HUES64 (cell line): ENCODE results near the gene PKD1L1.

Source experiments
- H3K27ac ChIP-seq: 2 replicates; pipeline ENCODE4 v1.7.0; 2013; ENCODE audit warnings: low read depth, low read length, inconsistent platforms
- H3K27me3 ChIP-seq: 2 replicates; pipeline ENCODE4 v1.6.1; 2013; ENCODE audit warnings: mild to moderate bottlenecking, low read length; ENCODE audit not compliant: insufficient read depth
- H3K36me3 ChIP-seq: 2 replicates; pipeline ENCODE4 v1.6.1; 2013; ENCODE audit warnings: mild to moderate bottlenecking, low read length; ENCODE audit not compliant: insufficient read depth
- H3K4me1 ChIP-seq: 2 replicates; pipeline ENCODE4 v1.6.1; 2013; ENCODE audit warnings: mild to moderate bottlenecking, low read length, moderate library complexity; ENCODE audit not compliant: insufficient read depth
- H3K4me3 ChIP-seq: 2 replicates; pipeline ENCODE4 v1.5.1; 2013; ENCODE audit warnings: mild to moderate bottlenecking, low read length, moderate library complexity
- H3K9ac ChIP-seq: 2 replicates; pipeline ENCODE4 v1.6.1; 2013; ENCODE audit warnings: mild to moderate bottlenecking, low read depth, low read length
- H3K9me3 ChIP-seq: 2 replicates; pipeline ENCODE4 v1.6.1; 2013; ENCODE audit warnings: low read depth, low read length; ENCODE audit not compliant: insufficient read depth
- WGBS: fragments of 150-250, 120-280 bp; methylation state at CpG from one replicate; pipeline ENCODE4 v1.1.7; 2013; ENCODE audit warnings: missing lambda C conversion rate; 5-methylcytosine and 5-hydroxymethylcytosine counted together

The PKD1L1 gene

GRCh38 chr7:47738563-47739166 lies 209.6 kb downstream of the PKD1L1 start:
- Histone ChIP-seq H3K27ac (no peak overlapping the region), H3K27me3 (no peaks in the 10 kb centered on the region), H3K4me1 (peaks cover 11% of the 10 kb centered on the region), H3K4me3 (no peak overlapping the region), H3K36me3 (no peaks in the 10 kb centered on the region), H3K9me3 (no peaks in the 10 kb centered on the region), H3K9ac (no peak overlapping the region)
- WGBS, result 81% methylated on average over 6 of the region's 6 CpGs

DNA sequence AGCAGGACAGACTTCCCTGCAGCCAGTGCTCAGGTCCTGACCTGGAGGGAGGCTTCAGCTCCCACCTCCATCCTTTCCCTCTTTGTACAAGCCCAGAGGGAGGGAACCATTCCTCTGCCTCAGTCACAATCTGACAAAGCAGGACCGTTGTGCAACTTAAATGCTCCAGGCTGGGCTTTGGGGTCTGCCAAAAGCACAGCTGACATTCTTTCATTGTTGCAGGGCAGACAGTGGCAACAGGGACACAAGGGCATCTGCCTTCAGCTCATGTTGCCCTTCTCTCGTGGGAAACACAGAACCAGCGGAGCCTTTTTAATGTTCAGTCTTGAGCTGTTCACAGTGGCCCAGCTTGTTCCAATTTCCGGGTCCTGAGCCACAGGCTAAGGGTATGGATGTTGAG lies 210.7 kb downstream of the PKD1L1 start:
- WGBS, result 89% methylated on average over 4 of the region's 4 CpGs
- no peaks in the 10 kb centered on the region for H3K9me3 ChIP-seq
- H3K9ac ChIP-seq, result no peak overlapping the region
- no peaks in the 10 kb centered on the region for H3K27me3 ChIP-seq
- H3K4me3 ChIP-seq, result no peak overlapping the region
- H3K36me3 ChIP-seq, result no peaks in the 10 kb centered on the region
- H3K4me1 ChIP-seq, result peaks cover 11% of the 10 kb centered on the region
- H3K27ac ChIP-seq, result no peak overlapping the region

DNA sequence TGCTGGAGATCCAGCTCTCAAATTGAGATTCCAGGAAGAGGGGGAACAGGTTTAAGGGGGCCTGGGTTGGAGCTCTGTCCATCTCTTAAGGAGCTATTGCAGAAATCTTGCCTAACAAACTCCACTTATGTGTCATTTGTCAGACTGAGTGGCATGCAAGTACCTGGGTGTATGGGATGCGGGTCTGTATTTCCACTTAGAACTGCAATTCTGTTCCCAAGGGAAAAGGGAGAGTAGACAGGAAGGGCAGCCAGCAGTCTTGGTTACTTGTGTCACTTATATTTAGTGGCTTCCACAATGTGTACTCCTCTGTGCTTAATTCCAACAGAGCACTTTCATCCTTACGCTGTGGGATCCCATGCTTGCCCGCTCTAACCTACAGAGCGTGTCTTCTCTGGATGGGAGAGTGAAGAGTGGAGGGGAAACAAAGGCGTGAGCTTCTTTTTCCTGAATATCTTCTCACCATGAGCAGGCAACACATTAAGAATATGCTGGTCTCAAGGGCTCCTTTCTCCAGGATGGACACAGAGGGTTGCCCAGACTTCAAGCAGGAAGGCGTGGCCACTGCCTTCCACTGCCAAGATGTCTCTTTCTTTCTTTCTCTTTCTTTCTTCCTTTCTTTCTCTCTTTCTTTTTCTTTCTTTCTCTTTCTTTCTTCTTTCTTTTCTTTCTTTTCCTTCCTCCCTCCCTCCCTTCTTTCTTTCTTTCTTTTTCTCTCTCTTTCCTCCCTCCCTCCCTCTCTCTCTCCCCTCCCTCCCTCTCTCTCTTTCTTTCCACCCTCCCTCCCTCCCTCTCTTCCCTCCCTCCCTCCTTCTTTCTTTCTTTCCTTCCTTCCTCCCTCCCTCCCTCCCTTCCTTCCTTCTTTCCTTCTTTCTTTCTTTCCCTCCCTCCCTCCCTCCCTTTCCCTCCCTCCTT lies 212.6 kb downstream of the PKD1L1 start:
- H3K4me3 ChIP-seq, result no peak overlapping the region
- H3K36me3 ChIP-seq, result no peaks in the 10 kb centered on the region
- no peaks in the 10 kb centered on the region for H3K27me3 ChIP-seq
- no peak overlapping the region for H3K27ac ChIP-seq
- H3K9me3 ChIP-seq, result no peaks in the 10 kb centered on the region
- WGBS, result 95% methylated on average over 6 of the region's 6 CpGs
- no peak overlapping the region for H3K9ac ChIP-seq
- H3K4me1 ChIP-seq, result peaks cover 11% of the 10 kb centered on the region

GRCh38 chr7:47734949-47735291 lies 213.3 kb downstream of the PKD1L1 start:
- no peaks in the 10 kb centered on the region for H3K27me3 ChIP-seq
- peaks cover 11% of the 10 kb centered on the region for H3K4me1 ChIP-seq

GRCh38 chr7:47734287-47734948 lies 213.8 kb downstream of the PKD1L1 start:
- H3K27ac ChIP-seq, result no peak overlapping the region
- H3K9me3 ChIP-seq, result no peaks in the 10 kb centered on the region
- no peaks in the 10 kb centered on the region for H3K27me3 ChIP-seq
- H3K36me3 ChIP-seq, result no peaks in the 10 kb centered on the region
- H3K9ac ChIP-seq, result no peak overlapping the region
- peaks cover 6% of the 10 kb centered on the region for H3K4me1 ChIP-seq
- no peak overlapping the region for H3K4me3 ChIP-seq
- 91% methylated on average over 11 of the region's 11 CpGs for WGBS

More at GRCh38 chr7:47734949-47735291, 213.3 kb downstream of the PKD1L1 start:
- no peak overlapping the region for H3K9ac ChIP-seq
- H3K27ac ChIP-seq, result no peak overlapping the region
- no peak overlapping the region for H3K4me3 ChIP-seq
- H3K9me3 ChIP-seq, result no peaks in the 10 kb centered on the region
- WGBS, result 96% methylated on average over 4 of the region's 4 CpGs
- no peaks in the 10 kb centered on the region for H3K36me3 ChIP-seq

DNA sequence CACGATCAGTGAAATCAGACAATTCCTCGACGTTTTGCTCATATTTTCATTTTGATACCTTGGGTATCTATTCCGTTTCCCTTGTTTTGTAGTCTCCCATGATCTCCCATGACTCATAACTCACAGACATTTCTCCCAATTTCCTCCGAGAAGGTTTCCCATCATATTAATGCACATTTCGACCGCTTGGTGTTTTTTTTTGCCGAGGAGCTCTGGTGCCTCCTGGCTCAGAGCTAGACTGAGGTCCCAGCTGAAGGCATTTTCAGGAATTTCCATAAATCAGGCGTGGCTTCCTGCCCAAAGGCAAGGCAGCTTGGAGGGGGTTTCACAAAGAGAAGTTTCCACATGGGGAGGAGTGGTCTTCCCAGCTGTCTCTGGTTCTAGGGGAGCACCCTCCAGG lies 218.1 kb downstream of the PKD1L1 start:
- no peak overlapping the region for H3K9ac ChIP-seq
- peaks cover 5% of the 10 kb centered on the region for H3K4me1 ChIP-seq
- H3K27me3 ChIP-seq, result no peaks in the 10 kb centered on the region

DNA sequence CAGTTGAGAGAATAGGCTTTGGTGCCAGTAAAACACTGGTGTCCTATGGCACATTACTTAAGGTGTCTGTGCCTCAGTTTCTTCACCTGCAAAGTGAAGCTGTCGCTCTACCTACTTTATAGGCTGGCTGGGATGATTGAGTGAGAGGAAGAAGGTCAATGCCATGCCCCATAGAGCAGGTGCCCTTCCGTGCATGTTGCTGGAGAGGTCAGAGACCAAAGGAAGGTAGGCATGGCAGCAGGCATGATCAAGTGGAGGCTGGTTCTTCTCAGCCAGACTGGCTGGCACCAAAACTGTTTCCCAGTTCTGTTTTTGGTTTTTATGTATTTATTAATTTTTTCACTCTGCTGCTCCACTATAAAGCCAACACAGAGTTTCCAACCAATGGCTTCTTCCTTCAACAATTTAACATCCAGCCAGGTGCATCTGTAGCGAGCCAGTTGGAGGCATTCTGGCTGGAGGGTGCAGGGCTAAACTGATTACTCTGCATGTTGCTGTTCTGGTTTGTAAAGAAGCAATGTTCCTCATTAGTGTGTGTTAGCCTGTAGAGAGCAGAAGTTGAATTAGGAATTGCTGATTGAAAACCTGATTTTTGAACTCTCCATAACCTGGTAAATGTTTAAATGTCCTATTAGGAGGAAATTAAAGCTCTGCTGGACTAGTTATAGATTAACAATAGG lies 222.1 kb downstream of the PKD1L1 start:
- Histone ChIP-seq H3K27ac (no peak overlapping the region), H3K27me3 (no peaks in the 10 kb centered on the region), H3K9ac (no peak overlapping the region), H3K36me3 (no peaks in the 10 kb centered on the region), H3K4me3 (no peak overlapping the region), H3K4me1 (peaks cover 16% of the 10 kb centered on the region), H3K9me3 (no peaks in the 10 kb centered on the region)
- 93% methylated on average over 3 of the region's 3 CpGs for WGBS

More for the DNA sequence above, 218.1 kb downstream of the PKD1L1 start:
- Histone ChIP-seq H3K9me3 (no peaks in the 10 kb centered on the region), H3K36me3 (no peaks in the 10 kb centered on the region), H3K27ac (no peak overlapping the region), H3K4me3 (no peak overlapping the region)
- 94% methylated on average over 9 of the region's 9 CpGs for WGBS

GRCh38 chr7:47725031-47725780 lies 223.1 kb downstream of the PKD1L1 start:
- 79% methylated on average over 4 of the region's 4 CpGs for WGBS
- peak overlapping the region; percentile 2; the same call in 1 of the 2 replicates for H3K27ac ChIP-seq
- no peak overlapping the region for H3K4me3 ChIP-seq
- no peaks in the 10 kb centered on the region for H3K27me3 ChIP-seq
- no peaks in the 10 kb centered on the region for H3K36me3 ChIP-seq
- H3K4me1 ChIP-seq, result peaks cover 16% of the 10 kb centered on the region
- peak overlapping the region; percentile 25; the same call in 1 of the 2 replicates for H3K9ac ChIP-seq
- H3K9me3 ChIP-seq, result no peaks in the 10 kb centered on the region
